ENCODE measurements around the gene SEM1. TPM values are rescaled to one million over a fixed set of nuclear protein-coding genes. Genes with fewer than 3 reads are reported as not detected.

Gene SEM1
- total RNA-seq, 1 donor from 2014 or later: 35.5 TPM

DNA sequence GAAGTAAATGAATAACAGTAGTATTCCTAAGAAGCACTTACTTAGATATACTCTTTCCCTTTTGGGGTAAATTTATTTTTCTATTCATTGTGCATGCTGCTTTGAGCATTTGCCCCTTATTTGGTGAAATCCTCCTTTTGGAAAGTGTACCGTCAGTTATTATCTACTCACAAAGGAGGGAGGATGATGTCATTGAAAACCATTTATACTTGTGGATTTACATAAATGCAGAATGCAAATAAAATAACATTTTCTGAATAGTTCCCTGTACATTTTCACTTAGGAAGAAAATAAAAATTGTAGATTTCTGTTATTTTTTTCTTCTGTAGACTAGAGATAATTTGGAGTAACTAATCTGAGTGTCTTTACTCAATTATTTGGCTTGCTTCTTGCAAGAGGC is 29.5 kb upstream of the SEM1 start:
- H3K4me1 Mint-ChIP-seq: no peaks in the 10 kb centered on the region
- TF ChIP-seq, protein P1, sequence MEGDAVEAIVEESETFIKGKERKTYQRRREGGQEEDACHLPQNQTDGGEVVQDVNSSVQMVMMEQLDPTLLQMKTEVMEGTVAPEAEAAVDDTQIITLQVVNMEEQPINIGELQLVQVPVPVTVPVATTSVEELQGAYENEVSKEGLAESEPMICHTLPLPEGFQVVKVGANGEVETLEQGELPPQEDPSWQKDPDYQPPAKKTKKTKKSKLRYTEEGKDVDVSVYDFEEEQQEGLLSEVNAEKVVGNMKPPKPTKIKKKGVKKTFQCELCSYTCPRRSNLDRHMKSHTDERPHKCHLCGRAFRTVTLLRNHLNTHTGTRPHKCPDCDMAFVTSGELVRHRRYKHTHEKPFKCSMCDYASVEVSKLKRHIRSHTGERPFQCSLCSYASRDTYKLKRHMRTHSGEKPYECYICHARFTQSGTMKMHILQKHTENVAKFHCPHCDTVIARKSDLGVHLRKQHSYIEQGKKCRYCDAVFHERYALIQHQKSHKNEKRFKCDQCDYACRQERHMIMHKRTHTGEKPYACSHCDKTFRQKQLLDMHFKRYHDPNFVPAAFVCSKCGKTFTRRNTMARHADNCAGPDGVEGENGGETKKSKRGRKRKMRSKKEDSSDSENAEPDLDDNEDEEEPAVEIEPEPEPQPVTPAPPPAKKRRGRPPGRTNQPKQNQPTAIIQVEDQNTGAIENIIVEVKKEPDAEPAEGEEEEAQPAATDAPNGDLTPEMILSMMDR (IDR thresholded peaks at IDR 0.05): no peak

DNA sequence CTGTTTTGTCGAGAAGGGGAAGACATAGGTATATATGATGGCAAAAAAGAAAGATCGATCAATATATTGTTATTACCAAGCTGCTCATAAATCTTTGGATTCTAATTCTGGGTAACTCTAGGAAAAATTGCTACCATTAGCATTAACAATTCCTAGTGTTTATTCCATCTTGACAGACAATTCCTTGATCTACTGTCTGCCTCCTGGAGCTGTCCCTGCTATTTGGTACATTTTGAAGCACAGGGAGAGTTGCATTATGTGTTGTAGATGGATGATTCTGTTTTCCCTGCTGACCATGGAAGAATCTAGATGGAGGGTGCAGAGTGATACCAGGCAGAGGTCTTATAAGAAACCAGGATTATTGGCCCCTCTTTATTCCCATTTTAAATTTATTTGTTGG is 29.1 kb upstream of the SEM1 start:
- Mint-ChIP-seq H3K27me3 (peaks cover 25% of the 10 kb centered on the region), H3K36me3 (ENCODE audit: low read depth) (no peaks in the 10 kb centered on the region), H3K4me3 (no peak overlapping the region), H3K9me3 (no peaks in the 10 kb centered on the region), H3K27ac (no peak overlapping the region), H3K4me1 (no peaks in the 10 kb centered on the region)
- ChIA-PET POLR2A (no interaction called here), CTCF (no interaction called here)
- TF ChIP-seq, protein P1 (IDR thresholded peaks at IDR 0.05): no peak
- no peak for ATAC-seq (ENCODE audit: low read depth)
- DNase-seq: no peak
- intact Hi-C loops (cut with micrococcal nuclease): no loop called here

More for the DNA sequence above, 29.5 kb upstream of the SEM1 start:
- no peak overlapping the region for H3K4me3 Mint-ChIP-seq
- intact Hi-C loops (cut with micrococcal nuclease): no loop called here
- ATAC-seq (ENCODE audit: low read depth) (no peak), DNase-seq (no peak)
- POLR2A ChIA-PET: no interaction called here
- H3K27me3 Mint-ChIP-seq: peaks cover 25% of the 10 kb centered on the region
- no peaks in the 10 kb centered on the region for H3K36me3 Mint-ChIP-seq (ENCODE audit: low read depth)
- CTCF ChIA-PET: no interaction called here
- H3K27ac Mint-ChIP-seq: no peak overlapping the region
- no peaks in the 10 kb centered on the region for H3K9me3 Mint-ChIP-seq

DNA sequence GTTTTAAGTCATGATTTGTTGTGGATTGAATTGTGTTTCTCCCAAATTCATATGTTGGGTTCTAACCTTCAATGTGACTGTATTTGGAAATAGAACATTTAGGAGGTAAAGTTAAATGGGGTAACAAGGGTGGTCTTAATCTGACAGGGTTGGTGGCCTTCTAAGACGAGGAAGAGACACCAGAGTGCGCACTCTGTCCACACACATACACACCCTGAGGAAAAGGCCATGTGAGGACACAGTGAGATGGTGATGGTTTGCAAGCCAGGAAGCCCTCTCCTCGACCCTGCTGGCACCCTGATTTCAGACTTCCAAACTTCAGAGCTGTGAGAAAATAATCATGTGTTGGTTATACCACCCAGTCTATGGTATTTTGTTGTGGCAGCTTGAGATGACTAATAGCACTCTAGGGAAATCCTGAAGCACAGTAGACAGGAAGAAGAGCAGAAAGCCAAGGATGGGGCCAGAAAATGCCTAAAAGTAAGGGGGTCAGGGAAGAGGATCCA is 28.0 kb upstream of the SEM1 start:
- TF ChIP-seq, protein P1 (IDR thresholded peaks at IDR 0.05): no peak
- intact Hi-C loops (cut with micrococcal nuclease): no loop called here
- POLR2A ChIA-PET: no interaction called here
- H3K27ac Mint-ChIP-seq: no peak overlapping the region
- H3K9me3 Mint-ChIP-seq: no peaks in the 10 kb centered on the region
- no peaks in the 10 kb centered on the region for H3K36me3 Mint-ChIP-seq (ENCODE audit: low read depth)
- DNase-seq (no peak), ATAC-seq (ENCODE audit: low read depth) (no peak)
- no peaks in the 10 kb centered on the region for H3K4me1 Mint-ChIP-seq
- CTCF ChIA-PET: no interaction called here
- H3K27me3 Mint-ChIP-seq: peaks cover 25% of the 10 kb centered on the region
- H3K4me3 Mint-ChIP-seq: no peak overlapping the region

DNA sequence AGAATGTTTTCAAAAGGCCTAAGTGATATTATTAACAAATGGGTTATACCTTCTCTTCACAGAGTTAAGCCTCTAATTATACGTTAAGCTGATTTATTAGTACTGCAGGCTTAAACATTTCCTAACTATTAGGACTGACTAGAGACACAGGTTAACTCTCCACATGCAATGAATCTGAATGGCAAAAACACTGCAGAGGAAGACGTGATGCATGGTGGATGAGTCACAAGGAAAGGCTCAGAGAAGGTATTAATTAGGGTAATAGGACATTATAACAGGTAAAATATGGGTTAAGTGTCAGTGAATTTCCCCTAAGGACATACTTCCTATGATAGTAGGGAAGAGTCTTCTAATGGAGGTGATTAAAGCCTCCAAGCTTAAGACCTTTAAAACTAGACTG is 24.7 kb upstream of the SEM1 start:
- H3K36me3 Mint-ChIP-seq (ENCODE audit: low read depth): no peaks in the 10 kb centered on the region
- no peak overlapping the region for H3K27ac Mint-ChIP-seq
- ChIA-PET POLR2A (no interaction called here), CTCF (no interaction called here)
- H3K9me3 Mint-ChIP-seq: no peaks in the 10 kb centered on the region
- TF ChIP-seq, protein P1 (IDR thresholded peaks at IDR 0.05): no peak
- intact Hi-C loops (cut with micrococcal nuclease): no loop called here
- ATAC-seq (ENCODE audit: low read depth) (no peak), DNase-seq (no peak)
- H3K4me1 Mint-ChIP-seq: no peaks in the 10 kb centered on the region
- no peak overlapping the region for H3K4me3 Mint-ChIP-seq
- peaks cover 8% of the 10 kb centered on the region for H3K27me3 Mint-ChIP-seq

DNA sequence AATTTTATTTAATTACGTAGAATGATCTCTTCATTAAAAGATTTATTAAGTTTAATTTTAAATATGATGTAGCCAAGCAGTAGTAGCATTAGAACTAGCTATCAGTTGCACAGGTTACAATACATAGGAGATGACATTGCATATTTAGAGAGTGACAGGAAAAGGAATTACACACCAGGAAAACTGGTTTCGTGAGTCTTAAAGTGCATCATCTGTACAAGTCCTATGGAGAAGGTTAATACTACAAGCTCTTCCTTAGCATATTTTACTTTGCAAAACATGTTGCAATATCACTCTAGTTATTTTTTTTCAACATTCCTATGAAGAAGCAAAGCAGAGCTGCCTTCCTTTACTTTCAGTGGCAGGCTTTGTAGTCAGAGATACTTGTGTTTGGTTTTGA is 20.2 kb upstream of the SEM1 start:
- intact Hi-C loops (cut with micrococcal nuclease): no loop called here
- H3K4me1 Mint-ChIP-seq: no peaks in the 10 kb centered on the region
- ChIA-PET POLR2A (no interaction called here), CTCF (interaction anchor here (0.6 kb wide), 1 partner anchor 1044 kb away, joined by 3 read pairs; no protein-coding TSS in a partner anchor)
- no peaks in the 10 kb centered on the region for H3K9me3 Mint-ChIP-seq
- no peak overlapping the region for H3K27ac Mint-ChIP-seq
- ATAC-seq (ENCODE audit: low read depth) (no peak), DNase-seq (no peak)
- peaks cover 8% of the 10 kb centered on the region for H3K27me3 Mint-ChIP-seq
- no peak overlapping the region for H3K4me3 Mint-ChIP-seq
- no peaks in the 10 kb centered on the region for H3K36me3 Mint-ChIP-seq (ENCODE audit: low read depth)
- TF ChIP-seq, protein P1 (IDR thresholded peaks at IDR 0.05): no peak

All from activated B cell treated with CpG ODN at 0.5 μM for 24 hours (primary cell).